ENCODE results near the gene TP53TG3D. TPM values are rescaled to one million over a fixed set of nuclear protein-coding genes. Genes with fewer than 3 reads are reported as not detected.
"Not testable (repeated sequence)": the region's sequence is repeated elsewhere in the genome, so short reads cannot be mapped to it uniquely, and the experiment has no call there.

TP53TG3D gene, protein sequence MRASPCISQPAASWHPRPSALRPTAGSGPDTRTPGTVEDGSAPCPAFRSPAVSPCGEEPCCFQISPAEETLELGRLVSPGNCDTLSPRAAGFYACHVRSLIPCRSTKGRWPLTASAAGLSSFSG
- total RNA-seq (2014; rRNA removed; shearing (Covaris generic)), result not detected in 2 replicates

DNA sequence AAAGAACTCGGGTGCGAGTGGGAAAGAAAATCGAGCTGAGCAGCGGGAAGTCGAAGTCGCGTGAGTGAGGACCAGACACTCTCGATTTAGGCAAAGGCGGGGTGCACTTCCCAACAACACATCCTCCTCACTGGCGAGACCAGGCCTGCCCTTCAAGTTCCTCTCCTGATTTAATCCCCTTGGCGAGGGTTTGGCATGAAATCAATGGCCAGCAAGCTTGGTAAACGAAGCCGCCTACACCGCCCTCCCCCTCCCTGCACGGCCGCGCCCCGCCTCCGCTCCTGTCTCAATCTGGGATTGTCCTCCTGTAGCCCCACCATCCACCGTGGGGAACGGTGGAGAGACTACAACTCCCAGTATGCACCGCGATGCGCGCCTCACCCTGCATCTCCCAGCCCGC lies at the start of gene TP53TG3D:
Gene TP53TG3D (plus strand): TSS at position 301 of the 400 bp plus-strand sequence. CDS start 68 bp downstream, at position 369.
- not testable (repeated sequence) for DNase-seq (ENCODE audit: low read depth)

DNA sequence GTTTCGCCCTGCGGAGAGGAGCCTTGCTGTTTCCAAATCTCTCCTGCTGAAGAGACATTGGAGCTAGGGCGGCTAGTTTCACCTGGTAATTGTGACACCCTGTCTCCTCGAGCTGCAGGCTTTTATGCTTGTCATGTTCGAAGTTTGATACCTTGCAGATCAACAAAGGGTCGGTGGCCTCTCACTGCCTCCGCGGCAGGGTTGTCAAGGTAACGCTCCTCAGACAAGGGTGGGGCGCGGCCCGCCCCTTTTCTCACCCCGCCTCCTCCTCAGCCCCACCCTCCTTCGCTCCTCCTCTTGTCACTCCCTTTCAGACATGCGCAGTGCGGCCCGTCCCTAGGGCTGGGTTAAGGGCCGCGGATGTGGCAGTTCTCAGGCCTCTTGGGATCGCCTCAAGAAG lies 421 bp downstream of the TP53TG3D start:
- not testable (repeated sequence) for DNase-seq (ENCODE audit: low read depth)

DNA sequence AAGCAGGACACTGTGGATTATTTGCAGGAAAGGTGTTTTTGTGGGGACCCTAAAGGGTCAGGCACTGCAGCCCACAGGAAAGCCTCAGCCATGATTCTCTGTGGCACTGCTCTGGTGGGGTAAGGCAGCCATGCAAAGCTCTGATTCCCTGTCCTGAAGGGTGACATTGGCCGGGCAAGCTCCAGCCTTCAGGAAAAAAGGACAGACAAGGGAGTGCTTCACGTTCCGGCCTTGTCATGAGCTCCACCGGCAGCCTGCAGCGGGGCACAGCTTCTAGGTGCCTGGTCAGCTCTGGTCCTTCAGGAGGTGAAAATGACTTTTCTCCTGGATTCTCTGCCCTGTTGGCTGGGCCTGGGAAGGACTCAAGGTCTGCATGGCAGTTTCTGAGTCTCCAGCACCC lies 8.4 kb downstream of the TP53TG3D start:
- not testable (repeated sequence) for DNase-seq (ENCODE audit: low read depth)

DNA sequence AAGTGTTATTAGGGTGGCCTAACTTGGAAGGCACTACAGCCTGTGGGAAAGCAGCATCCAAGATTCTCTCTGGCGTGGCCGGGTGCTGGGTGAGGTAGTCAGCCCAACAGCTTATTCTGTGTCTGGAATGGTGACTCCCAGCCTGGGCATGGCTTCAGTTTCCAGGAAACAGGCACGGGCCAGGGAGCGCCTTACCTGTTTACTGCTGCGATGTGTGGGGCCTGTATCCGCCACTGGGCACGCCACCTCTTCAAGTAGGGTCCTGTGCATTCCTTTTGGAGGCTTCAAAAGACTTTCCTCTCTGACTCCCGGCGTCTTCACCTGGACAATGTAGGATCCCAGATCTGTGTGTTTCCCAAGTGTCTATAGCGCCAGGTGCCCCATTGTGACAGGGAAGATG lies 10.5 kb downstream of the TP53TG3D start:
- not testable (repeated sequence) for DNase-seq (ENCODE audit: low read depth)

DNA sequence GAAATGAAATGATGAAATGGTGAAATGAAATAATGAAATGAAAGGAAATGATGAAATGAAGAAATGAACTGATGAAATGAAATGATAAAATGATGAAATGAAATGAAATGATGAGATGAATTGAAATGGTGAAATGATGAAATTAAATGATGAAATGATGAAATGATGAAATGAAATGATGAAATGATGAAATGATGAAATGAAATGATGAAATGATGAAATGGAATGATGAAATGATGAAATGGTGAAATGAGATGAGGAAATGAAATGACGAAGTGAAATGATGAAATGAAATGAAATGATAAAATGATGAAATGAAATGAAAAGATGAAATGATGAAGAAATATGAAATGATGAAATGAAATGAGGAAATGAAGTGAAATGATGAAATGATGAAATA lies 28.8 kb downstream of the TP53TG3D start:
- not testable (repeated sequence) for DNase-seq (ENCODE audit: low read depth)

DNA sequence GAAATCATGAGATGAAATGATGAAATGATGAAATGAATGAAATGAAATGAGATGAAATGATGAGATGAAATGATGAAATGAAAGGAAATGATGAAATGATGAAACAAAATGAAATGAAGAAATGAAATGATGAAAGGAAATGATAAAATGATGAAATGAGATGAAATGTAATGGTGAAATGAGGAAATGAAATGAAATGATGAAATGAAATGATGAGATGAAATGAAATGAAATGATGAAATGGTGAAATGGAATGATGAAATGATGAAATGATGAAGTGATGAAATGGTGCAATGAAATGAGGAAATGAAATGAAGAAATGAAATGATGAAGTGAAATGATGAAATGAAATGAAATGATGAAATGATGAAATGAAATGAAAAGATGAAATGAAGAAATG lies 29.9 kb downstream of the TP53TG3D start:
- DNase-seq (ENCODE audit: low read depth), result not testable (repeated sequence)

DNA sequence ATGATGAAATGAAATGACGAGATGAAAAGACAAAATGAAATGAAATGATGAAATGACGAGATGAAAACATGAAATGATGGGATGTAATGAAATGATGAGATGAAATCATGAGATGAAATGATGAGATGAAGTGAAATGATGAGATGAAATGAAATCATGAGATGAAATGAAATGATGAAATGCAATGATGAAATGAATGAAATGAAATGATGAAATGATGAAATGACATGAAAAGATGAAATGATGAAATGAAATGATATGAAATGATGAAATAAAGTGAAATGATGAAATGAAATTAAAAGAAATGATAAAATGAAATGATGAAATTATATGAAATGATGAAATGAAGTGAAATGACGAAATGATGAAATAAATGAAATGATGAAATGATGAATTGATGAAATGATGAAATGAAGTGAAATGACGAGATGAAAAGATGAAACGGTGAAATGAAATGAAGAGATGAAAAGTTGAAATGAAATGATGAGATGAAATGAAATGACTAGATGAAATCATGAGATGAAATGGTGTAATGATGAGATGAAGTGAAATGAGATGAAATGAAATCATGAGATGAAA lies 30.9 kb downstream of the TP53TG3D start:
- not testable (repeated sequence) for DNase-seq (ENCODE audit: low read depth)

DNA sequence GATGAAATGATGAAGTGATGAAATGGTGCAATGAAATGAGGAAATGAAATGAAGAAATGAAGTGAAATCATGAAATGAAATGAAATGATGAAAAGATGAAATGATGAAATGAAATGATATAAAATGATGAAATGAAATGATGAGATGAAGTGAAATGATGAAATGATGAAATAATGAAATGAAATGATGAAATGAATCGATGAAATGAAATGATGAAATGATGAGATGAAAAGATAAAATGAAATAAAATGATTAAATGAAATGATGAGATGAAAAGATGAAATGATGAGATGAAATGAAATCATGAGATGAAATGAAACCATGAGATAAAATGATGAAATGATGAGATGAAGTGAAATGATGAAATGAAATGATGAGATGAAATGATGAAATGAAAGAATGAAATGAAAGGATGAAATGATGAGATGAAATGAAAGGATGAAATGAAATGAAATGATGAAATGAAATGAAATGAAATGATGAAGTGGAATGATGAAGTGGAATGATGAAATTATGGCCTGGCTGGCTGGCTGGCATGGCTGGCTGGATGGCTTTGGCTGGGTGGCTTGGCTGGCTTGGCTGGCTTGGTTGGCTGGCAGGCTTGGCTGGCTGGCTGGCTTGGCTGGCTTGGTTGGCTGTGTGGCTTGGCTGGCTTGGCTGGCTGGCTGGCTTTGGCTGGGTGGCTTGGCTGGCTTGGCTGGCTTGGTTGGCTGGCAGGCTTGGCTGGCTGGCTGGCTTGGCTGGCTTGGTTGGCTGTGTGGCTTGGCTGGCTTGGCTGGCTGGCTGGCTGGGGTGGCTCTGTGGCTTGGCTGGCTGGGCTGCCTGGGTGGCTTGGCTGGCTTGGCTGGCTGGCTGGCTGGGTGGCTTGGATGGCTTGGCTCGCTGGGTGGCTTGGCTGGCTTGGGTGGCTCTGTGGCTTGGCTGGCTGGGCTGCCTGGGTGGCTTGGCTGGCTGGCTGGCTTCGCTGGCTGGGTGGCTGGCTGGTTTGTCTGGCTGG lies 32.0 kb downstream of the TP53TG3D start:
- not testable (repeated sequence) for DNase-seq (ENCODE audit: low read depth)

DNA sequence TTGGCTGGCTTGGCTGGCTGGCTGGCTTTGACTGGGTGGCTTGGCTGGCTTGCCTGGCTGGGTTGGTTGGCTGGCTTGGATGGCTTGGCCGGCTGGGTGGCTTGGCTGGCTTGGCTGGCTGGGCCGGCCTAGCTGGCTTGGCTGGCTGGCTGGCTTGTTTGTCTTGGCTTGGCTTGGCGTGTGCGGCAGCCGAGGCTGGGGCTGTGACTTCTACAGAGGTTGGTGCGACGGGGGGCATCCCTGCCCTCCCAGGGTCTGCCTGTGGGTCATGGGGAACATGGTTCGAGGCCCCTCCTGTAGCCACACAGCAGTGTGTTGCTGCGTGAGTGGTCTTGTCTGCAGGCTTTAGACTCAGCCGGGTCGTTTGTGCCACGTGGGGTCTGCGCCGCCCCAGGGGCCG lies 33.1 kb downstream of the TP53TG3D start:
- not testable (repeated sequence) for DNase-seq (ENCODE audit: low read depth)

DNA sequence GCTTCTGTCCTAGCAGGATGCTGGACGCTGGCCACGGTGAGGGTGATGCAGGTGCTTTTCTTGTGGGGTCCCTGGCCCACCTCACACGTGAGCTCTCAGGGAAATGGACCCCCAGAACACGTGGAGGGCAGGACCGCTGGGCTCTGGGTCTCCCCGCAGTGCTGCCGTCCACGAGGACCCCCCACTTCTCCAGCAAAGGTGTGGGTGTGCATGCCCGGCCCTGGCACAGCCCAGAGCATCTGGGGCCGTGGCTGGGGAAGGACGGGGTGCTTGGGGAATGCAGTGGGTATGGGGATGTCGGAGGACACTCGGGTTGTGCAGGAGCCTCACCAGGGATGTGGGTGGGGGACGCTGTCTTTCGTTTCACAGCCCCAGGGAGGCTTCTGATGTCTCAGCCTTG lies 34.7 kb downstream of the TP53TG3D start:
- not testable (repeated sequence) for DNase-seq (ENCODE audit: low read depth)

DNA sequence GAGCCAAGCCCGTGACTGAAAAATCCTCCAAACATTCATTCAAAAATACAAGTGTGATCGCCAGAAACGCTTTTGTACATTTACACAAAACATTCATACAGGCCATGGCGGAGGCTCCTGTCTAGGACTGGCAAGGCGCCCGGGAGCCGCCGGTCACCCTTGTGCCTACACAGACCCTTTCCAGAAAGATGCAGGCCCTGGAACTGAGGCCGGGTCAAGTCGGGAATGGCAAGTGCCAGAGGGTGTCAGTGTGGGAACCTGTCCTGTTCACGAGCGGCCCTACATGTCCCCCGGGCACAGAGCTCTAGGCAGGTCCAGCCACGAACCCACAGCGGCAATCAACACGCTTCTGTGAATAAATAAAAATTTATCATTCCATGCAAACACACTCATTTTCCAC lies 36.1 kb downstream of the TP53TG3D start:
- not testable (repeated sequence) for DNase-seq (ENCODE audit: low read depth)

DNA sequence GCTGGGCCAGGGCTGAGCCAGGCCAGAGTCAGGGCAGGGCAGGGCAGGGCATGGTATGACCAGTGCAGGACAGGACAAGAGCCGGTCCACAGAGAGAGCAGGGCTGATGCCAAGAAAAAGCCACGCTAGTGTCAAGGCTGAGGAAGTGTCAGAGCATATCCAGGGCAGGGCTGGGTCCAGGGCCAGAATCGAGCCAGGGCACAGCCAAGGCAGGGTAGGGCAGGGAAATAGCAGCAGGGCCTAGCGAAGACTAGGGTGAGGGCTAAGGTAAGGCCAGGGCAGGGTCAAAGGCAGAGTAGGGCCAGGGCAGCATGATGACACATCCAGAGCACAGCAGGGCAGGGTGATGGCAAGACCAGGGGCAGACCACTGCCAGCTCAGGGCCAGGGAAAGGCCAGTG lies 49.7 kb downstream of the TP53TG3D start:
- not testable (repeated sequence) for DNase-seq (ENCODE audit: low read depth)
